Upper lobe of left lung (tissue), 6 donors: ENCODE data around the gene LOXL1. TPM values are rescaled to one million over a fixed set of nuclear protein-coding genes. Genes with fewer than 3 reads are reported as not detected.

Experiments used
- ATAC-seq, 2 donors: fragments of 200-7000 bp; cut with Tn5 transposase; one replicate each; pipeline ENCODE4 v1.9.1; 2022; ENCODE audit warnings: mild to moderate bottlenecking in 2 of 2, moderate library complexity in 2 of 2; ENCODE audit not compliant: low FRiP score in 2 of 2
- DNase-seq, 2 donors: peaks; one replicate each; pipeline ENCODE4 v3.0.0-alpha.2; 2019 to 2020
- H3K27ac ChIP-seq, 4 donors: fragments of 200-600 bp; sonication (generic); one replicate each; pipeline ENCODE4 v1.5.1; 2016 to 2019
- H3K27me3 ChIP-seq, 4 donors: fragments of 200-600 bp; sonication (generic); one replicate each; pipeline ENCODE4 v1.5.1; 2017 to 2019
- H3K36me3 ChIP-seq, 4 donors: fragments of 200-600 bp; sonication (generic); one replicate each; pipeline ENCODE4 v1.5.1; 2016 to 2019
- H3K4me1 ChIP-seq, 4 donors: fragments of 200-600 bp; sonication (generic); one replicate each; pipeline ENCODE4 v1.5.1; 2018 to 2019
- H3K4me3 ChIP-seq, 4 donors: fragments of 200-600 bp; sonication (generic); one replicate each; pipeline ENCODE4 v1.5.1; 2017 to 2019; ENCODE audit warnings: mild to moderate bottlenecking in 2 of 4, moderate library complexity in 1 of 4
- H3K9me3 ChIP-seq, 4 donors: fragments of 200-600 bp; sonication (generic); one replicate each; pipeline ENCODE4 v1.5.1; 2018 to 2019
- CTCF ChIP-seq, 6 experiments: fragments of 450-650 bp in 4 of 6; fragments of 200-600 bp in 2 of 6; sonication (generic) in 2 of 6; IDR thresholded peaks; one replicate each; pipeline ENCODE4 v1.5.1; 2016 to 2019; ENCODE audit warnings: antibody characterized with exemption in 6 of 6
- EP300 ChIP-seq, 4 donors: sonication (generic); formaldehyde crosslinking; IDR thresholded peaks; one replicate each; pipeline ENCODE4 v1.5.1; 2017; ENCODE audit warnings: antibody characterized with exemption in 4 of 4, control low read depth in 2 of 4
- POLR2A ChIP-seq, 4 donors: fragments of 450-650 bp; IDR thresholded peaks; one replicate each; pipeline ENCODE4 v1.5.1; 2016 to 2017; ENCODE audit warnings: antibody characterized with exemption in 4 of 4, mild to moderate bottlenecking in 2 of 4
- POLR2AphosphoS5 ChIP-seq, 2 donors: sonication (generic); formaldehyde crosslinking; IDR thresholded peaks; one replicate each; pipeline ENCODE4 v1.5.1; 2017; ENCODE audit warnings: antibody characterized with exemption in 2 of 2
- WGBS, 2 donors: methylation state at CpG; one replicate each; pipeline ENCODE4 v1.1.5; 2017 to 2018; 5-methylcytosine and 5-hydroxymethylcytosine counted together
- total RNA-seq, 6 donors: library from RNA; depleted of rRNA in 4 of 6; stranded (reverse); fragments of >200 nt in 4 of 6; gene quantifications; one replicate each; pipeline versions ENCODE4 v1.1.0 to v1.2.1, GENCODE V29; 2016 to 2021
- donor health status: DM: no; HTN: no; CAD: no; lungs with moderate emphysema.
- donor health status: DM: no; HTN: yes; CAD: no; lungs with severe emphysema.

The LOXL1 gene
- total RNA-seq, 6 donors from 2014 or later, result 6.0 to 25.9 (median 8.0) TPM

- H3K4me1 ChIP-seq, result peaks cover 11 to 17% (median 13%) of the 10 kb centered on the region in 4 donors
- H3K36me3 ChIP-seq, result no peaks in the 10 kb centered on the region
- TF ChIP-seq POLR2AphosphoS5 (IDR thresholded peaks at IDR 0.05) (peak in 1 of 2 donors; percentile 1), EP300 (IDR thresholded peaks at IDR 0.05) (no peak)
- H3K27ac ChIP-seq, result peak overlapping the region; percentile 77 to 88 (median 87)
- peak in 1 of 2 donors; percentile 76 for DNase-seq
- WGBS, 2 donors, result 52 to 66% methylated on average over 11 to 13 of the region's 13 CpGs
- H3K9me3 ChIP-seq, result no peaks in the 10 kb centered on the region
- no peak overlapping the region for H3K4me3 ChIP-seq
- no peaks in the 10 kb centered on the region for H3K27me3 ChIP-seq
- ATAC-seq, result no peak
Observed at GRCh38 chr15:73951601-73952000, 25.3 kb downstream of the LOXL1 start.

DNA sequence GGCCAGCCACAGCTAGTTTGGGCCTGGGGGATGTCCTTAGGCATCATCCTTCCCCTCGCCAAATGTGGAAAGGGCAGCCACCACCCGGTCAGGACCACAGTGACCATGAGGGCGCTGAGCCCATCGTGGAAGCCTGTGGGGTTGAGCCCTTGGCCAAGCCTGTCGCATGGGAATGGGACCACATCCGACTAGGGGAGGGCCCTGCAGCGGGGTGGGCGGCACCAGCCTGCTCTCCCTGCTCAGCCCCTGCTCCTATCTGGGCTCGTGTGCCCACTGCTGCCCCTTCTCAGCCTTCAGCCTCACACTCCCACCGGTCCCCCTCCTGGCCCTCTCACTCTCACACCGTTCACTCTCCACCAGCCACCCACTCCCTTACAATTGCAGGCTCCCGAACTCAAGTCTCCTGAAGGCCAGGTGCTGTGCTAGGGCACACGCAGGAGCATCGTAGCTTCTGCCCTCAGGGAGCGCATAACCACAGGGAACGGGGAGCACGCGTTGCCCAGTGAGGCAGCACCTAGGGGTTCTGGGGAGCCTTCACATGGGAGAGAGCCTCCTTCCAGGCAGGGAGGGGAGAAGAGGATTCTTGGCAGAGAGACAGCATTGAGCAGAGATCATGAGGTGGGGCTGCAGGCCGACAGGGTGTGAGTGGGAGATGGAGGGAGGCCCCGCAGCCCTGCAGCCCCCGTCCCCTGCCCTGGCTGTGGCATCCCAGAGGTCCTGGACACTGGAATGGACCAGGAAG lies 26.1 kb downstream of the LOXL1 start:
- DNase-seq, result peak in 1 of 2 donors; percentile 67

GRCh38 chr15:73952913-73953750 lies 26.9 kb downstream of the LOXL1 start:
- ATAC-seq, result no peak
- no peak for DNase-seq
- 88% methylated on average over 6 to 10 of the region's 10 CpGs for WGBS, 2 donors
- no peaks in the 10 kb centered on the region for H3K36me3 ChIP-seq
- no peak overlapping the region for H3K4me3 ChIP-seq
- H3K9me3 ChIP-seq, result no peaks in the 10 kb centered on the region
- peaks cover 11 to 21% (median 13%) of the 10 kb centered on the region in 4 donors for H3K4me1 ChIP-seq
- no peaks in the 10 kb centered on the region for H3K27me3 ChIP-seq
- H3K27ac ChIP-seq, result peak overlapping the region in 3 of 4 donors; percentile 87 to 88 (median 87)
- TF ChIP-seq POLR2AphosphoS5 (IDR thresholded peaks at IDR 0.05), result no peak
- no peak for TF ChIP-seq EP300 (IDR thresholded peaks at IDR 0.05)
- no peak for TF ChIP-seq CTCF (IDR thresholded peaks at IDR 0.05)
- TF ChIP-seq POLR2A (IDR thresholded peaks at IDR 0.05), result no peak

More for the DNA sequence above, 26.1 kb downstream of the LOXL1 start:
- H3K4me1 ChIP-seq, result peaks cover 11 to 21% (median 13%) of the 10 kb centered on the region in 4 donors
- no peaks in the 10 kb centered on the region for H3K36me3 ChIP-seq
- TF ChIP-seq EP300 (IDR thresholded peaks at IDR 0.05) (no peak), POLR2AphosphoS5 (IDR thresholded peaks at IDR 0.05) (no peak), CTCF (IDR thresholded peaks at IDR 0.05) (no peak), POLR2A (IDR thresholded peaks at IDR 0.05) (no peak)
- 87 to 92% methylated on average over 17 to 18 of the region's 21 CpGs for WGBS, 2 donors
- no peak for ATAC-seq
- peak overlapping the region; percentile 77 to 88 (median 87) for H3K27ac ChIP-seq
- H3K9me3 ChIP-seq, result no peaks in the 10 kb centered on the region
- no peak overlapping the region for H3K4me3 ChIP-seq
- no peaks in the 10 kb centered on the region for H3K27me3 ChIP-seq

DNA sequence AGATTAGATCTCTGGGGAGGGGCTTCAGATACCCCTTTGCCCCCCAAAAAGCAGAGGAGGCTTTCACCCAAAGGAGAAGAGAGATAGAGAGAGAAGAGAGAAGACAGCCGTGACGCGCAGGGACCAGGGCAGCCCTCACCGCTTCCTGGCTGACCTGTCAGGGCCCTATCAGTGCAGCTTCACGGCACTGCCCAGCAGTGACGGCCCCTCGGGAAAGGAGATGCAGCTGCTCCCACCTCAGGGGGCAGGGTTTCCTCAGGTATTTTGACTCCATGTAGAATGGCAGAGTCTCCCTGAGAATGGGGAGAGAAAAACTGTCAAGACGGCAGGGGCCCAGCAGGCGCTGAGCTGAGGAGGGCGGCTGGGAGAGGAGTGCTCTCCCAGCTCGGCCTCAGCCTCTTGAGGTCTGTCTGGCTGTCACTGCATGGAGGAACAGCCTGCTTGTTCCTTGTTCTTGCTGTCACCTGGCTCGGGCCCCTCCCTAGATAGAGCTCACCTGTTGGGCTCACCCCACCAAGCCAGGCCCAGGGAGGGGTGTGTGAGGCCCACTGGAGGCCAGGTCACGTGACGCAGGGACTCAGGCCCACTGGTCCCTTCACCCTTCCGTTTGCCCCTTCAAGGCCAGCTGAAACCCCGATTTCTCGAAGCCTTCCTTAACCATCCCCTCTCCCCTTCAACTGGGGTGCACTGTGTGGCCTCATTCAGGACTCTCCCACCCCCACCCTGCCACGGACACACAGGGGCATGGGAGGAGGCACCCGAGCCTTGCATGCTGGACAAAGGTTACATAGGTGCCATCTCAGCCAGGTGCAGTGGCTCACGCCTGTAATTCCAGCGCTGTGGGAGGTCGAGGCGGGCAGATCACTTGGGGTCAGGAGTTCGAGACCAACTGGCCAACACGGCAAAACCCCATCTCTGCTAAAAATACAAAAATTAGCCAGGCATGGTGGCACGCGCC lies 28.2 kb downstream of the LOXL1 start:
- TF ChIP-seq CTCF (IDR thresholded peaks at IDR 0.05) (no peak), POLR2A (IDR thresholded peaks at IDR 0.05) (no peak), EP300 (IDR thresholded peaks at IDR 0.05) (no peak), POLR2AphosphoS5 (IDR thresholded peaks at IDR 0.05) (no peak)
- Histone ChIP-seq H3K27me3 (no peaks in the 10 kb centered on the region), H3K36me3 (no peaks in the 10 kb centered on the region), H3K9me3 (no peaks in the 10 kb centered on the region), H3K4me3 (no peak overlapping the region), H3K27ac (no peak overlapping the region), H3K4me1 (peaks cover 11 to 21% (median 13%) of the 10 kb centered on the region in 4 donors)
- WGBS, 2 donors, result 93% methylated on average over 18 to 25 of the region's 27 CpGs
- peak in 1 of 2 donors; percentile 41 for DNase-seq
- no peak for ATAC-seq
